ENCODE data around the gene STX3. TPM values are rescaled to one million over a fixed set of nuclear protein-coding genes. Genes with fewer than 3 reads are reported as not detected.

The STX3 gene
- total and polyA plus RNA-seq, 2 donors (not counting 3 experiments of a cell fraction or from before 2014, with no cell fraction given) = 40.3 to 49.7 TPM

DNA sequence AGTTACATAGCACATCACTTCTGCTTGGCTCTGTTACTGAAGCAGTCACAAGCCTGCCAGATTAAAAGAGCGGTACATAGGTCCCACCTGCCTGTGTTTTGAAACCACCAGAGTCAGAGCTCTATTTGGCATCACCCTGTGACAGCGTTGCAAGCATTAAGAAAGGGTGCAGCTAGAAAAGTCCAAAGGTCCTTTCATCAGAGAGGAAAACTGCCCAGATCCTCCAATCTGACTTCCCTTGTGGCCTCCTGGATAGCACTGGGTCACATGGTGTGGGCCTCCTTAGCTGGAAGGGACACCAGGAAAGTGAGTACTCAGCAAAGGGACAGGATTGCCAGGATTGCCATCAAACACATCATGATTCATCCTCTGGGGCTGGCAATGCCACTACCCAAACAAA is 22.9 kb downstream of the STX3 start:
- Histone ChIP-seq H3K4me1 (ENCODE audit: control insufficient read depth, extremely low read depth, insufficient read depth, low read length) (peaks cover 18% of the 10 kb centered on the region), H3K4me2 (ENCODE audit: insufficient read depth, low read length) (no peak overlapping the region), H2AFZ (ENCODE audit: low read depth, low read length) (no peak overlapping the region), H3K27ac (ENCODE audit: insufficient read depth, low read depth, low read length) (no peak overlapping the region), H3K79me2 (ENCODE audit: control insufficient read depth, insufficient read depth, low read length) (peaks cover 2% of the 10 kb centered on the region), H3K9me1 (replicated peaks; ENCODE audit: control insufficient read depth, extremely low read depth, insufficient read depth, low read length) (no peaks in the 10 kb centered on the region), H3K9me3 (replicated peaks; ENCODE audit: control insufficient read depth, insufficient read depth, low read length) (no peaks in the 10 kb centered on the region), H3K4me3 (replicated peaks in 1 of 3; ENCODE audit: insufficient read depth in 1 of 3, low read depth in 1 of 3, low read length in 3 of 3) (no peak overlapping the region), H3K27me3 (ENCODE audit: control insufficient read depth in 2 of 2, insufficient read depth in 2 of 2, low read length in 2 of 2) (no peaks in the 10 kb centered on the region), H4K20me1 (replicated peaks; ENCODE audit: control insufficient read depth, extremely low read depth, insufficient read depth, low read length) (no peaks in the 10 kb centered on the region), H3K9ac (replicated peaks; ENCODE audit: extremely low read depth, insufficient read depth, low read length) (no peak overlapping the region), H3K36me3 (ENCODE audit: control insufficient read depth in 2 of 2, extremely low read depth in 1 of 2, insufficient read depth in 2 of 2, low read length in 2 of 2) (peaks cover 0 to 12% of the 10 kb centered on the region in 2 experiments)
- POLR2A ChIA-PET = interaction anchor here (0.7 kb wide), 1 partner anchor 21 kb away, joined by 4 read pairs; no protein-coding TSS in a partner anchor
- no TSS peak for BruUV-seq (replicated peaks)
- intact Hi-C loops (cut with micrococcal nuclease) (no loop called here), dilution Hi-C loops (cut with MboI; ENCODE audit: extremely low pct_ligation_motif_present, low sequenced_read_pairs) (no loop called here)
- CTCF ChIA-PET = interaction anchor here (0.9 to 2.8 kb wide), 4 partner anchors 10 to 22 kb away, joined by 3 to 15 read pairs (median 5); partner anchors contain the start of gene STX3
- TF ChIP-seq POLR2AphosphoS5 (IDR thresholded peaks at IDR 0.05; ENCODE audit: insufficient read depth, low read depth, low read length) = no peak
- no peak for TF ChIP-seq JUN (IDR thresholded peaks at IDR 0.05; ENCODE audit: borderline replicate concordance, insufficient read depth, insufficient read length, low read depth)
- no peak for TF ChIP-seq EZH2 (IDR thresholded peaks at IDR 0.05; ENCODE audit: borderline replicate concordance, low read depth, low read length, severe bottlenecking)
- TF ChIP-seq POLR2A (IDR thresholded peaks at IDR 0.05; ENCODE audit: low read depth, low read length) = no peak
- no peak for FAIRE-seq
- DNase-seq (ENCODE audit: low read depth, low spot score) = no peak

DNA sequence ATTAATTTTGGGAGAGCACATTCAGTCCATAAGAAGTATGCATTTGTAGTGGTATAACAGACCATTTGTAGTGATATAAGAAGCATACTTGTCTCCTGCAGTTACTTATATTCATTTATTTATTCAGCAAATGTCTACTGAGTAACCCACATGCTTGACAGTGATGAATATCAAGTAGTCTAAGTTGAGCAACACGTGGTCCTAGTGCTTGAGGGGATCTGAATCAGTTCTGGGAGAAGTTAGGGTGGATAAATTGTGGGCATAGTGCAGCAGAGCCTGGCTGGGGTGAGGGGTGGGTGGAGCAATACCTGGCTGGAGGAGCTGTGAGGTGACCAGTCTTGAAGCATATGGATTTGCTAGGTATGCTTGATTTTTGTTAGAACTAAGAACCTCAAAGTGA is 24.3 kb downstream of the STX3 start:
- DNase-seq (ENCODE audit: low read depth, low spot score) = no peak
- ChIA-PET POLR2A (no interaction called here), CTCF (no interaction called here)
- dilution Hi-C loops (cut with MboI; ENCODE audit: extremely low pct_ligation_motif_present, low sequenced_read_pairs) (no loop called here), intact Hi-C loops (cut with micrococcal nuclease) (no loop called here)
- Histone ChIP-seq H2AFZ (ENCODE audit: low read depth, low read length) (no peak overlapping the region), H3K9ac (replicated peaks; ENCODE audit: extremely low read depth, insufficient read depth, low read length) (no peak overlapping the region), H3K4me1 (ENCODE audit: control insufficient read depth, extremely low read depth, insufficient read depth, low read length) (peaks cover 18% of the 10 kb centered on the region), H3K9me1 (replicated peaks; ENCODE audit: control insufficient read depth, extremely low read depth, insufficient read depth, low read length) (no peaks in the 10 kb centered on the region), H3K36me3 (ENCODE audit: control insufficient read depth in 2 of 2, extremely low read depth in 1 of 2, insufficient read depth in 2 of 2, low read length in 2 of 2) (peaks cover 0 to 11% of the 10 kb centered on the region in 2 experiments), H3K79me2 (ENCODE audit: control insufficient read depth, insufficient read depth, low read length) (peaks cover 2% of the 10 kb centered on the region), H3K9me3 (replicated peaks; ENCODE audit: control insufficient read depth, insufficient read depth, low read length) (no peaks in the 10 kb centered on the region), H3K4me2 (ENCODE audit: insufficient read depth, low read length) (no peak overlapping the region), H3K27me3 (ENCODE audit: control insufficient read depth in 2 of 2, insufficient read depth in 2 of 2, low read length in 2 of 2) (no peaks in the 10 kb centered on the region), H4K20me1 (replicated peaks; ENCODE audit: control insufficient read depth, extremely low read depth, insufficient read depth, low read length) (no peaks in the 10 kb centered on the region), H3K27ac (ENCODE audit: insufficient read depth, low read depth, low read length) (no peak overlapping the region), H3K4me3 (replicated peaks in 1 of 3; ENCODE audit: insufficient read depth in 1 of 3, low read depth in 1 of 3, low read length in 3 of 3) (no peak overlapping the region)
- BruUV-seq (replicated peaks) = no TSS peak
- FAIRE-seq = no peak
- TF ChIP-seq, protein P1, sequence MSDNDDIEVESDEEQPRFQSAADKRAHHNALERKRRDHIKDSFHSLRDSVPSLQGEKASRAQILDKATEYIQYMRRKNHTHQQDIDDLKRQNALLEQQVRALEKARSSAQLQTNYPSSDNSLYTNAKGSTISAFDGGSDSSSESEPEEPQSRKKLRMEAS (IDR thresholded peaks at IDR 0.05; ENCODE audit: insufficient read depth, insufficient read length) = no peak
- TF ChIP-seq, protein P2, sequence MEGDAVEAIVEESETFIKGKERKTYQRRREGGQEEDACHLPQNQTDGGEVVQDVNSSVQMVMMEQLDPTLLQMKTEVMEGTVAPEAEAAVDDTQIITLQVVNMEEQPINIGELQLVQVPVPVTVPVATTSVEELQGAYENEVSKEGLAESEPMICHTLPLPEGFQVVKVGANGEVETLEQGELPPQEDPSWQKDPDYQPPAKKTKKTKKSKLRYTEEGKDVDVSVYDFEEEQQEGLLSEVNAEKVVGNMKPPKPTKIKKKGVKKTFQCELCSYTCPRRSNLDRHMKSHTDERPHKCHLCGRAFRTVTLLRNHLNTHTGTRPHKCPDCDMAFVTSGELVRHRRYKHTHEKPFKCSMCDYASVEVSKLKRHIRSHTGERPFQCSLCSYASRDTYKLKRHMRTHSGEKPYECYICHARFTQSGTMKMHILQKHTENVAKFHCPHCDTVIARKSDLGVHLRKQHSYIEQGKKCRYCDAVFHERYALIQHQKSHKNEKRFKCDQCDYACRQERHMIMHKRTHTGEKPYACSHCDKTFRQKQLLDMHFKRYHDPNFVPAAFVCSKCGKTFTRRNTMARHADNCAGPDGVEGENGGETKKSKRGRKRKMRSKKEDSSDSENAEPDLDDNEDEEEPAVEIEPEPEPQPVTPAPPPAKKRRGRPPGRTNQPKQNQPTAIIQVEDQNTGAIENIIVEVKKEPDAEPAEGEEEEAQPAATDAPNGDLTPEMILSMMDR (IDR thresholded peaks at IDR 0.05; ENCODE audit: extremely low read depth in 1 of 2, insufficient read depth in 1 of 2, low read depth in 1 of 2, low read length in 2 of 2) = no peak
